Stimulated activated CD4-positive, alpha-beta T cell treated with anti-CD3 and anti-CD28 coated beads, Interleukin-15, amount 100 ng/mL, for 24 hours (primary cell): Measurements from ENCODE around the gene SPIRE1.
"Not testable (repeated sequence)": the region's sequence is repeated elsewhere in the genome, so short reads cannot be mapped to it uniquely, and the experiment has no call there.

Source experiments
- DNase-seq: peaks from one replicate; pipeline ENCODE4 v3.0.0-alpha.2; 2020

Gene SPIRE1

DNA sequence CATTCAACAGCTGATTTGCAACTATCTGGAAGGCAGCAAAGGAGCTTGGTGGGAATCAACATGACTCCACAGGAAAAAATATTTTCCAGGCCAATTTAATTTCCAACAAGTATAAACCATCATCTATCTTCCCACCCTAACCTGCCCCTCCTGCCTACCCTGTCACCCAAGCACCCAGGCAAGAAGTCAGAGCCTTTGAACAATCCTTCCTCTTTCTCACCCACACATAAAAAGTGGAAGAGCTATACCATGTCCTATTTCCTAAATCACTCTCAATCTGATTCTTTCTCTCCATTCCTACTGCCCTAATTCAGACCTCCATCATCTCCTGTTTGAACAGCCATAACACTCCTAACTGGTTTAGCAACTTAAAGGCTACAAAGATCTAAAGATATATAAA is 12.7 kb downstream of the SPIRE1 start:
- no peak for DNase-seq

DNA sequence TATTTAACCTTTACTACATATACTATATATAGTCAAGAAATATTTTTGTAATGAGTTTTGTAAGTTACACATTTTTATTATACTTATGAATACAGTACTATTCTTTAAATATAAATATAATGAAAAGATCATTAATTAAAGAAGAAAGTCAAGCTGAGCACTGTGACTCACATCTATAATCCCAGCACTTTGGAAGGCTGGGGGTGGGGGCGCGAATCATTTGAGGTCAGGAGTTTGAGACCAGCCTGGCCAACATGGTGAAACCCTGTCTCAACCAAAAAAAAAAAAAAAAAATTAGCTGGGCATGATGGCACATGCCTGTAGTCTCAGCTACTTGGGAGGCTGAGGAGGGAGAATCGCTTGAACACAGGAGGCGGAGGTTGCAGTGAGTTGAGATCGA is 14.2 kb downstream of the SPIRE1 start:
- not testable (repeated sequence) for DNase-seq

- DNase-seq: no peak
Observed at GRCh38 chr18:12640881-12641200, 17.1 kb downstream of the SPIRE1 start.

GRCh38 chr18:12639990-12640880 is 17.7 kb downstream of the SPIRE1 start:
- DNase-seq: no peak

DNA sequence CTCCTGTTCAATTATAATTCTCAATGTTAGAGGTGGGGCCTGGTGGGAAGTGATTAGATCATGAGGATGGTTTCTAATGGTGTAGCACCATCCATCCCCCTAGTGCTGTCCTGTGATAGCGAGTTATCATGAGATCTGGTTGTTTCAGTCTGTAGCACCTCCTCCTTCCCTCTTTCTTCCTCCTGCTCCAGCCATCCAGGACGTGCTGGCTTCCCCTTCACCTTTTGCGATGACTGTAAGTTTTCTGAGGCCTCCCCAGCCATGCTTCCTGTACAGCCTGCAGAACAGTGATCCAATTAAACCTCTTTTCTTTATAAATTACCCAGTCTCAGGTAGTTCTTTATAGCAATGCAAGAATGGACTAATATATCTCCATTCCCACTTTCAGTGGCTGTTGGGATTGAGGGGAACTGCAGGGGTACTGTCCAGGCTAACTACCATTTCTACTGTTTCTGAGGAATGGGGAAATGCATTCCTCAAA is 19.2 kb downstream of the SPIRE1 start:
- no peak for DNase-seq

GRCh38 chr18:12637901-12638643 is 19.8 kb downstream of the SPIRE1 start:
- DNase-seq: no peak

GRCh38 chr18:12637393-12637792 is 20.5 kb downstream of the SPIRE1 start:
- DNase-seq: no peak

GRCh38 chr18:12631831-12632477 is 26.0 kb downstream of the SPIRE1 start:
- DNase-seq: no peak

- DNase-seq: no peak
Observed at GRCh38 chr18:12630136-12630535, 27.8 kb downstream of the SPIRE1 start.

GRCh38 chr18:12628706-12629702 is 28.9 kb downstream of the SPIRE1 start:
- no peak for DNase-seq

- DNase-seq: not testable (repeated sequence)
Observed at GRCh38 chr18:12627199-12627598, 30.7 kb downstream of the SPIRE1 start.

GRCh38 chr18:12625241-12625640 is 32.7 kb downstream of the SPIRE1 start:
- no peak for DNase-seq

GRCh38 chr18:12621742-12622306 is 36.1 kb downstream of the SPIRE1 start:
- DNase-seq: no peak

DNA sequence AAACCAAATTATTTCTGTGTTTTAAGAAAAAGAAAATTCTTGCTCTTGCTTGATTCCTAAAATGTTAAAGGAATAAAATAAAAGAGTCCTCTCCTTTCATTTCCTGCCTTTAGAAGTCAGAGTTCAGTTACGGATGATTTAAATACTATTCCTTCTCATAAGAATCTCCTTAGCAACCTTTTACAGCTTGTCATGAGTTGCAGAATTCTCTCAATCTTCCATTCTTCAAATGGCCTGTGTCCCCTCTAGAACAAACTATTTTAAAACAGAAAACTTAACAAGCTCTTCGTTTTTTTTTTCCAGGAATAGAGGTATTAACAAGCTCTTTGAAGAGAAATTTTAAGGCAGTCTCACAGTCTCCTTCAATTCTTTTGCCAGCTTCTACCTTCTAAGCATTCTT is 42.2 kb downstream of the SPIRE1 start:
- DNase-seq: no peak

DNA sequence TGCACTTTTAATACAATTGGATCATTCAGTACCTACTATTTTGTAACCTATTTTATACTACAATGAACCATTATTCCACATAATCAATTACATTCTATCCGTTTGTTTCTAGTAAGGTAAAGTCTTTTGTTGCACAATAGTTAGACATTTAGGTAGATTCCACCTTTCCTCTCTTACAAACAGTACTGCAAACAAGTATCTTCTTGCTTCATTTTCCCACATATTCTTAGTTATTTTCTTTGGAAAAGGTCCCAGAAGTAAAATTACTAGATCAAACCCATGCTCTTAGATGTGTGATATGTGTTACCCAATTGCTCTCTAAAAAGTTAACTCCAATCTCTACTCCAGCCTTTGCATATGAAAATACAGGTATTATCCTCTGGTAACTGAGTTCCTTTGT is 49.6 kb downstream of the SPIRE1 start:
- no peak for DNase-seq

GRCh38 chr18:12606592-12607315 is 51.2 kb downstream of the SPIRE1 start:
- DNase-seq: no peak

DNA sequence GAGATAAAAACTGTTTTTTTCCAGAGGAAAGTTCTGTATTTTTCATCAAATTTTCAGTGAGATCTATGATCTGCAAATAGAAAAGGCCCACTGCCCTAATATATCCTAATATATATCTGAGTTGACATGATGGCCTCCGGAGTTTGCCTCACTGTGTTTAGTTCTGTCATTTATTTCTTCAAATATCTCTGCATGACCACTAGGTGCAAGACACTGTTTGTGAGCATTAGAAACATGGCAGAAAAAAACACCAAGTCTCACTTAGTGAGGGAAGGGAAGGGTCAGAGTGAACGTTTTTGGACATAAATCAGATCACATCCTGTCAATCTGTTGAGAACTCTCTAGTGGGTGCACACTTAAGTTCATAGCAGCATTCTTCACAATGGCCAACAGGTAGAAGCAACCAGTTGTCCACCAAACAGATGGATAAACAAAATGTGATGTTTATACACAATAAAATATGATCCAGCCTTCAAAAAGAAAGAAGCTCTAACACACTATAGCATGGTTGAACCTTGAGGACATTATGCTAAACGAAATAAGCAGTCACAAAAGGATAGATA is 53.4 kb downstream of the SPIRE1 start:
- no peak for DNase-seq

GRCh38 chr18:12599966-12600365 is 57.9 kb downstream of the SPIRE1 start:
- DNase-seq: no peak

GRCh38 chr18:12599543-12599942 is 58.4 kb downstream of the SPIRE1 start:
- DNase-seq: no peak

DNA sequence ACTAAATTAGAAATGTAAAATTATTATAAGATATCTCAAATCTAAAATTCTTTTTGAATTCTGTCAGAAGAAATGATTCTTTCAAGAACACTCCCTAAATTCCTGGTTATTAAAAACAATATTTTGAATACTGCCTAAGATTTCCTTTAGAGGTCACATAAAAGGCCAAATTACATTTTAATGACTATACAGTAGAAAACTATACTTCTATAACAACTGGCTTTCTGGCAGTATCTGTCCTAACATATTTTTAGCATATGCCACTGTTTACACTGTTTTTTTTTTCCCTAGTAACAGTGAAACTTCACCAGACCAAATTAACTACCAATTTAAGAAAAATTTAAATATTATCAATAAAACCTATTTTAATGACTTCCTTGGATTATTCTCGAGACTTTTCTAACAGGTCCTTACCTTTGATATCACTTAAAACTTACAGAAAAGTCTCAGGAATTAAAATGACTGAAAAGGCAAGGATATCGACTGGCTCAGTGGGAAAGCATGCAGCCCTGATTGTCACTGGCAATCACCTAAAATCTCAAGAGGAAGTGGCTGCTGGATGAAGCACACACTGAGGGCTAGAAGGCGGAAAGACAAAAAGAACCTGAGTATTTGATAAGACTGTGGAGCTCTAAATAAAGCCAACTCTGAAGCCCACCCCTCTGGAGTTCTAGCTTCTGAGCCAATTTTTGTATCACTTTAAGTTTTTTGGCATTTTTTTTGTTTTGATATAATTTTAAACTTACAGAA is 59.6 kb downstream of the SPIRE1 start:
- no peak for DNase-seq
